ENCODE results near the gene NUF2.

- TF ChIP-seq TCF7 (IDR thresholded peaks at IDR 0.05; ENCODE audit: borderline replicate concordance) (no peak), CTCF (IDR thresholded peaks at IDR 0.05 in 2 of 3, conservative IDR thresholded peaks at IDR 0.05 in 1 of 3; ENCODE audit: control insufficient read depth in 2 of 3, extremely low read depth in 1 of 3, insufficient read depth in 1 of 3, low read depth in 3 of 3, low read length in 3 of 3) (no peak), BCLAF1 (IDR thresholded peaks at IDR 0.05) (no peak), RBBP5 (conservative IDR thresholded peaks at IDR 0.05) (no peak), KAT2A (conservative IDR thresholded peaks at IDR 0.05; ENCODE audit: control insufficient read depth, low read depth, low read length) (no peak)
Measured at GRCh38 chr1:163379801-163380200, 58.0 kb downstream of the NUF2 start.

Measured in GM12878 (cell line).